CD4-positive, alpha-beta T cell treated with Interferon gamma for 1 hour (primary cell): Measurements from ENCODE around the gene ZKSCAN4.

Experiments
- DNase-seq: peaks from one replicate; pipeline ENCODE4 v3.0.0-alpha.2; 2020

Gene ZKSCAN4

GRCh38 chr6:28252009-28252975 lies at the start of gene ZKSCAN4:
Gene ZKSCAN4 (minus strand): TSS chr6:28252269. CDS start chr6:28251980, 289 bp downstream.
- DNase-seq: peak; percentile 80

DNA sequence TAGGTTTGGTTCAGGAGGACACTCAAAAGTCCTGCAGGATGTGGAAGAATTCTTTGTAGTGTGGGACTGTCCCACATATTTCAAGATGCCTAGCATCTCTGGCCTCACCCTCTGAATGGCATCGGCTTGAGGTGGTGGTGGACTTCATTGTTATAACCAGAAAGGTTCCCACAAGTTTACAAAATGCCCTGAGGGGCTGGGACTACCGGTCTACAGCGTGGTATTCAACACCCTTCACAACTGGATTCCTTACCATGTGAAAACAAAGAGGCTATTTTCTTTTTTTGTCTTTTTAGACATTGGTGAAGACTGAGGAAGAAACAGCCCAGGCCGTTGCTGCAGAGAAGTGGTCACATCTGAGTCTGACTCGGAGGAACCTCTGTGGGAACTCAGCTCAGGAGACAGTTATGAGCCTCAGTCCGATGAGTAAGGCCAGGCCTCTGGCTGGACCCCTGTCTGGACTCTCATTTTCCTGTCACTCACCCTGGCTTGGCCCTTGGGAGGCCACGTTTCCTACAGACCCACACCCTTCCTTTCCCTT lies 44.5 kb upstream of the ZKSCAN4 start:
- DNase-seq: no peak

GRCh38 chr6:28295326-28295725 lies 43.3 kb upstream of the ZKSCAN4 start:
- DNase-seq: no peak

GRCh38 chr6:28291573-28291972 lies 39.5 kb upstream of the ZKSCAN4 start:
- DNase-seq: no peak

DNA sequence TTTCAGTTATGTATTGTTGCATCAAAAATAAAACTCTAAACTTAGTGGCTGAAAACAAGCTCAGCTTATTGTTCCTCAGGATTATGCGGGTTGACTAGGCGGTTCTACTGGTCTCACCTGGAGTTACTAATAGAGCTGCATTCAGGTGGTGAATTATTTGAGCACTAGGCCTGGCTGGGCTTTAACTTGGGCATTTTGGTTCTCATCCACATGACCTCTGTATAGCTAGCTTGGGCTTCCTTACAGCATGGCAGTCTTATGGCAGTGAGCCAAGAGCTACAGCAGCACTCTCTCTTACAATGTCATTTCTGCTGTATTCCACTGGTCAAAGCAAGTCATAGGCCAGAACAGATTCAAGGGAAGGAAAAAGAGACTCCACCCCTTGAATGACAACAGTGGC lies 30.9 kb upstream of the ZKSCAN4 start:
- no peak for DNase-seq

DNA sequence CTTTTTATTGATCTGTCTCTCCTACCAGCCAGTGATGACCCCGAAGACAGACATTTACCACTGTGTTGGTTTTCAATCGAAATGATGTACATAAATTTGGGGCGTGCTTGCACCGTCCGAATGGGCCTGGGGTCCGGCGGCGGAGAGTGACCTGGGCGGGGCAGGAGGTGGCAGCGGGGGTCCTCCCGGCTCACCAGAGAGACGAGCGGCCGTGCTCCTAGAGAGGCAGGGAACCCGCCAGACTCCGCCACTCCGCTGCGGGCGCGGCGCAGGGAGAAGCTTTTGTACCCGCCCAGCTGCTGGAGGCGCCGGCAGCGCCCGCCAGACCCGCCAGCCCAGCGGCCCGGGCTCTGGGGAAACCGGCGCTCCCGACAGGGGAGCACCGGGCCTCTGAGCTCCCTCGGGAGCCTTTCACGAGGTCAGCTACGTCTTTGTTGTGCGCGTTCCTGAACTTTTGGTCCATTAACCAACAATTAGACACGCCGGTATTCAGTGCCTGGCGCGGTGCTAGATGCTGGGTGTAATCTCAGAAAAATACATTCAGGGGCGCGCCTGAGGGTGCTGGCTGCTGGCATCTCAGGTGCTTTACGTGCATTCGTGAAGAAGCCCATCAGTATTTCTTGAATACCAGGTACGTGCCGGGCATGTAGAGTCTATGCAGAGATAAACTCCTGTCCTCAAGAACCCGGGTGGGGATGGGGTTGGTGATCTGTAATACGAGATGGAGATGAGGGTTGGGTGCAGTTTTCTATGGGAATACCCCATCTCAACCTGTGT lies 29.4 kb upstream of the ZKSCAN4 start, which contains the start of gene PGBD1:
PGBD1 (plus strand) TSS at position 285 of the 777 bp plus-strand sequence. CDS start 2,242 bp downstream, outside the sequence.
- DNase-seq: peak; percentile 31

DNA sequence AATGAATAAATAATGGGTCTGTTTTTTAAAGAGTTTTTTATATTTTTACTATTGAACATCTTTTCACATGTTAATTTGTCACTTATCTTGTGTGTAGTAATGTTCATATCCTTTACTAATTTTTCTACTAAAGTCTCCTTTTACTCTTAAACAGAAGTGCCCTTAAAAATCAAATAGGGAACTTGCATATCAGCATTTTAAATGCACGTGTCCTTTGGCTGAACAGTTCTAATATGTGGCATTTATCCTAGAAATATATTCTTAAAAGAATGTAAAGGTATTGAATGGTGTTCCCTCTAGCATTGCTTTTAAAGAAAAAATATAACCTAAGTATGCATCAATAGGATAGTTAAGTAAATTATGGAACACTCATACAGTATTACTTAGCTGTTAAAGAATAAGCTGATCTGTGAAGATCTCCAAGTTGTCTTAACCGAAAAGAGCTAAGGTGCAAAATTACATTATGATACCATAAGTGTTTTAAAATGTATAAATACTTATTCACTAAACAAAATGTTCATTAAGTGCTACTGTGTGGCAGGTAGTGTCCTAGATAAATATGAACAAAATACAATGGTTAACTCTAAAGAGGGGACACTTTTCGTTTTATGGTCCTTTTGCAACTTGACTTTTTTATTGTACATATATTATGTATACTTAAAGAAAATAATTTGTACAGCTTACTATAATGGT lies 28.7 kb upstream of the ZKSCAN4 start:
- DNase-seq: no peak

DNA sequence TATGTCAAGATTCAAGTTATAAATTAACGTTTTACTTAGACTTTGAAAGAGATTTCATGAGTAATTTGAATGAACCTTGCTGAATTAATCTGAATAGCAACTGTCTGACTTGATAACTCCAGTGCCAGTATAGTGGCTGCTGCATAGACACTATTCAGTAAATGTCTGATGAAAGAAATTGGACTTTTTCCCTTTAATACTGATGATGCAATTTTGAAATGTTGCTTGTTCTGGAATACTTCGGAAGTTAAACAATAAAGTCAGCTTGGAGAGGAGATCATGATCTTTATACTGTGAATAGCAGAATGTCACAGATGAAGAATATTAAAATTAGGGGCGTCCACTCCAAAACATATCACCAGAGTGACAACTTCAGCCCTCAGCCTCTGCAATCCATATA lies 25.7 kb upstream of the ZKSCAN4 start:
- no peak for DNase-seq

GRCh38 chr6:28274888-28275287 lies 22.8 kb upstream of the ZKSCAN4 start:
- no peak for DNase-seq

DNA sequence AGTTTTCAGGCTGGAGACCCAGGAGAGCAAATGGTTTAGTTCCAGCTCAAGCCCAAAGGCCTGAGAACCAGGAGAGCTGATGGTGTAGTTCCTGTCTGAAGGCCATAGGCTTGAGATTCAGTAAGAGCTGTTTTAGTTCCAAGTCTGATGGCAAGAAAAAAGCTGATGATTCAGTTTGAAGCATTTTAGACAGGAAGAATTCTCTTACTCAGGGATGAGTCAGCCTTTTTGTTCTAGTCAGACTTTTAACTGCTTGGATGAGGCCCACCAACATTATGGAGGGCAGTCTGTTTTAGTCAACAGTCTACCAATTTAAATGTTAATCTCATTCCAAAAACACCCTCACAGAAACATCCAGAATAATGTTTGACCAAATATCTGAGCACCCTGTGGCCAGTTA lies 17.4 kb upstream of the ZKSCAN4 start:
- DNase-seq: no peak

- DNase-seq: no peak
Observed at GRCh38 chr6:28267695-28268059, 15.6 kb upstream of the ZKSCAN4 start.

DNA sequence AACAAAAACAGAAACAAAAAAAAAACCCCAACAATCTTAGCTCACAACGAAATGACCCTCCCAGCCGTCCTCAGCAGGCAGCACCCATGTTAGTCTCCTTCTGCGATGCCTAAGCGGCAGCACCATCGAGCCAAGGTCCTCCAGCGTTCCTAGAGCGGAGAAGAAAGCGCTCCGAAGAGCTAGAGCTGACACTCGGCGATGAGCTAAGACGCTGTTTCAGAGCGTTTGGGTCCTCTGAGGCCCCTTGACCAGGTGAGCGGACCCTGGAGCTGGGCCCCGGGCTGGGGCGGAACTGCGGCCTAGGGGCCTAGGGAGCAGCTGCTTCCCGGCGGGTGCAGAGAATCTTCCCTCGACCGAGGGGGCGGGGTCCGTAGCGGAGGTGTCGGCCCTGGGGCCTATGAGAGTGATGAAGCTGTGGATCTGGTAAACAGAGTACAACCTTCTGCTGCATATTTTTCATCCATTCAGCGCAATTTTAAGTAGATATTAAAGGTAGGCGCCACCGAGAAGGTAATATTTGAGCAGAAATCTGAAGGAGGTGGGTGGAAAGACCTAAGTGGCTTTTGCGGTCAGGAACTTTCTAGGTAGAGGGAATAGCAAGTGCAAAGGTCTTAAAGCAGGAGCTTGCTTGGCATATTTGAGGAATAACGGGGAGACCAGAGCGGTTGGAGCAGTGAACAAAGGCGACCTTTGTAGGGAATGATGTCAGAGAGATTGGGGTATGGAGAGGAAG lies 15.1 kb upstream of the ZKSCAN4 start, which contains the start of gene ZSCAN26:
ZSCAN26 (plus strand) TSS at position 182 of the 733 bp plus-strand sequence. CDS start 4,777 bp downstream, outside the sequence.
- peak; percentile 87 for DNase-seq

GRCh38 chr6:28266563-28266961 lies 14.5 kb upstream of the ZKSCAN4 start:
- no peak for DNase-seq

DNA sequence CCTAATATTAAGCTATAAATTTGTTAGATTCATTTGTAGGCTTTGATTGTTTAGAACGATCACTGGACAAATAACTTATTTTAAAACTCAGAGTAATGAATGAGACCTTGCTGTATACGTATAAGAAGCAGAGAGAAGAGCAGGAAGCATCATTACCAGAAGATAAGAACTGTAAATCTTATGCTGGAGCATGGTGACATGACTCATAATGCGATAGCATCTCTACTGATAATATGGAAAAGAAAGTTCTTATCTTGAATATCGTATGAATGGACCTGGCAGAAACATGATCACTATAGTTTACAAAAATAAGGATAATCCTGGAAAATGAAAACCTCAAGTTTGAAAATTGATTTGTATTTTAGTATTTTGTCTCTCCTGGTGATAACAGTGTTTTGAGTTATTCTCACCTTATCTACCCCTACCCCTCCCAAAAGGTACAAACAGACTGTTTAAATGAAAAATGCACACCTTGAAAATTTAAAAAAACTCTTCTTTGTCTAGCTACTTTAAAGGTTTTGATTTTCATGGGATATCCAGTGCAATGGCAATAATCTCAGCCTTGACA lies 12.8 kb upstream of the ZKSCAN4 start:
- no peak for DNase-seq

GRCh38 chr6:28263922-28264321 lies 11.9 kb upstream of the ZKSCAN4 start:
- no peak for DNase-seq

DNA sequence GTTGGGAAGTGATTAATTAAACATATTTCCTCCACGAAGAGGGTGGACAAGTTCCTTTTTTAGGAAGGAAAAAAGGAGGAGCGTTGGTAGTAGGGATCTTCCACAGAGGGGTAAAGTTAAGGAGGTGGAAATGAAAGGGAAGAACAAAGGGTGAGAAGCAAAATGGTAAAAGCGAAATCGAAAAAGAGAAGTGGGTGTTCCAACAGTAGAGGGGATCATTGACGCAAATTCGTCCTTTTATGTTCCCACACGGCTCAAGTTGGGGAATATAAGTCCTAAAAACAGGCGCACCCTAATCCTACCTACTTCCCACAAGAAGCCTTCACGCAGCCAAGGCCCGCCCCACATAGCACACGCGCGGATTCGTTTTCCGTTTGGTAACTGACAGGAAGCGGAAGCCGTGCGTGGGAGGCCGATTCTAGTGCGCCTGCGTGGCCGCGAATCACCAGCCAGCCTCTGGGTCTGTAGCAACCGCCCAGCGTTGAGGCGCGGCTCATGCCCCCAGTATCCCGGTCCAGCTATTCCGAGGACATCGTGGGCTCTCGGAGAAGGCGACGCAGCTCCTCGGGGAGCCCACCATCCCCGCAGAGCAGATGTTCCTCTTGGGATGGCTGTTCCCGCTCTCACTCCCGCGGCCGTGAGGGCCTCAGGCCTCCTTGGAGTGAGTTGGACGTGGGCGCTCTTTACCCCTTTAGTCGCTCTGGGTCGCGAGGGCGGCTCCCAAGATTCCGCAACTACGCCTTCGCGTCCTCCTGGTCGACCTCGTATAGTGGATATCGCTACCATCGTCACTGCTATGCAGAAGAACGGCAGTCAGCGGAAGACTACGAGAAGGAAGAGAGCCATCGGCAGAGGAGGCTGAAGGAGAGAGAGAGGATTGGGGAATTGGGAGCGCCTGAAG lies 7.1 kb upstream of the ZKSCAN4 start, which contains the start of gene NKAPL:
NKAPL (plus strand) TSS at position 421 of the 901 bp plus-strand sequence; CDS start at position 496, 75 bp downstream.
- peak; percentile 77 for DNase-seq

GRCh38 chr6:28257042-28257441 lies 5.0 kb upstream of the ZKSCAN4 start:
- DNase-seq: no peak

- peak; percentile 18 for DNase-seq
Observed at GRCh38 chr6:28254121-28254519, 2.1 kb upstream of the ZKSCAN4 start.

DNA sequence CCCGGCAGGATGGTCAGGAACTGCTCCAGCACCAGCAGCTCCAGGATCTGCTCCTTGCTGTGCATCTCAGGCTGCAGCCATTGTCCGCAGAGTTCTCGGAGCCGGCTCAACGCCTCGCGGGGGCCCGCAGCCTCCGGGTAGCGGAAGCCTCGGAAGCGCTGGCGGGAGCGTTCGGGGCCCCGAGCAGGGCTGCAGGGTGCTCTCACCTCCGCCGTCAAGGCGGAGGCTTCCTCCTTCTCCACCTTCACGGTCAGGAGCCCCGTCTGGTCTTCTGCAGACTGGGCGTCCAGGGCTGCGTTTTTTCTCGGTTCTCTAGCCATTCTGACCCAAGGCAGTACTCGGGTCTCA lies 434 bp downstream of the ZKSCAN4 start:
- no peak for DNase-seq

GRCh38 chr6:28250747-28251146 lies 1.3 kb downstream of the ZKSCAN4 start:
- no peak for DNase-seq
